Measurements from ENCODE around the gene EP400.

The EP400 gene

GRCh38 chr12:132052196-132052932 is 102.6 kb downstream of the EP400 start:
- Mint-ChIP-seq H3K9me3 (no peaks in the 10 kb centered on the region), H3K27me3 (no peaks in the 10 kb centered on the region)

DNA sequence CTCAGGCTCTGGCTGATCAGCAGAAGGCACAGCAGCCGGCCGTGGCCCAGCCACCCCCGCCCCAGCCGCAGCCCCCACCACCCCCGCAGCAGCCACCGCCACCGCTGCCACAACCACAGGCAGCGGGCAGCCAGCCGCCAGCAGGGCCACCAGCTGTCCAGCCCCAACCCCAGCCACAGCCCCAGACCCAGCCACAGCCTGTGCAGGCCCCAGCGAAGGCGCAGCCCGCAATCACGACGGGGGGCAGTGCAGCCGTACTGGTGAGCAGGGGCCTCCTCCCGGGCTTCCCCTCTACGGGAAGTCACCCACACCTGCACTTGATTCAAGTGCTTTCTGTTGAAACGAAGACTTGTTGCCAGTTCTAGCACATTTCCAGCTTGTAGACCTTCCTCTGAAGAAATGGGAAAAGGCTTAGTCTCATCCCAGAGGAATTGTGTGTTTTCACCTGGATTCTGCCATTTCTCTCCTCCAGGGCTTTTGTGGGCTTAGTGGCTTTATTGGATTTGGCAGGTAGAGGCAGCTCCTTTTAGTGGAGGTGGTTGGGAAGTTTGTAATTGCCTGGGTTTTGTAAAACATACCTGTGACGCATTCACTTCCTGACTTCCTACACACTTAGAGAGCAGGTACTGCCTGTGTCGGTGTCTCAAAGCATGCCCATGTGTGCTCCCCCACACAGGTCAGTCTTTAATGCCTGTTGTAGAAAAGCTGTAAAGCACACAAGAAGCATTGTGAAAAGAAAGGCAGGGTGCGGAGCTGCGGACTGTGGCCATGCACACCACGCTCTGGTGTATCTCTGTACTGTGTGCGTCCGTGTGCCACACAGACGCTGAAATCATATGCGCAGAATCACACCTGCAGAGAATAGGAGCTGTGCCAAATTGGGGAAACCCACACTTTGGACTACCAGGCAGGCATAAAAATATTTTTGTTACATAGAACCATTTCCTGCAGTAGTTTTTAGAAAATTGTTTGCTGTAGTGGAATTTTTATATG is 103.9 kb downstream of the EP400 start:
- DNase-seq (no peak), ATAC-seq (no peak)
- Mint-ChIP-seq H3K9me3 (no peaks in the 10 kb centered on the region), H3K27me3 (no peaks in the 10 kb centered on the region), H3K36me3 (ENCODE audit: low read depth) (peaks cover 44% of the 10 kb centered on the region), H3K4me1 (peaks cover 2% of the 10 kb centered on the region), H3K4me3 (no peak overlapping the region), H3K27ac (no peak overlapping the region)

More at GRCh38 chr12:132052196-132052932, 102.6 kb downstream of the EP400 start:
- H3K36me3 Mint-ChIP-seq (ENCODE audit: low read depth): peaks cover 38% of the 10 kb centered on the region
- DNase-seq: no peak
- no peak overlapping the region for H3K4me3 Mint-ChIP-seq
- no peak overlapping the region for H3K27ac Mint-ChIP-seq
- no peak for ATAC-seq
- peaks cover 2% of the 10 kb centered on the region for H3K4me1 Mint-ChIP-seq

- peaks cover 46% of the 10 kb centered on the region for H3K36me3 Mint-ChIP-seq (ENCODE audit: low read depth)
- no peak for DNase-seq
- no peak overlapping the region for H3K4me3 Mint-ChIP-seq
- H3K9me3 Mint-ChIP-seq: no peaks in the 10 kb centered on the region
- H3K27me3 Mint-ChIP-seq: no peaks in the 10 kb centered on the region
- no peak for ATAC-seq
- peaks cover 2% of the 10 kb centered on the region for H3K4me1 Mint-ChIP-seq
- no peak overlapping the region for H3K27ac Mint-ChIP-seq
These were observed 105.2 kb downstream of the EP400 start for GRCh38 chr12:132054983-132055382.

DNA sequence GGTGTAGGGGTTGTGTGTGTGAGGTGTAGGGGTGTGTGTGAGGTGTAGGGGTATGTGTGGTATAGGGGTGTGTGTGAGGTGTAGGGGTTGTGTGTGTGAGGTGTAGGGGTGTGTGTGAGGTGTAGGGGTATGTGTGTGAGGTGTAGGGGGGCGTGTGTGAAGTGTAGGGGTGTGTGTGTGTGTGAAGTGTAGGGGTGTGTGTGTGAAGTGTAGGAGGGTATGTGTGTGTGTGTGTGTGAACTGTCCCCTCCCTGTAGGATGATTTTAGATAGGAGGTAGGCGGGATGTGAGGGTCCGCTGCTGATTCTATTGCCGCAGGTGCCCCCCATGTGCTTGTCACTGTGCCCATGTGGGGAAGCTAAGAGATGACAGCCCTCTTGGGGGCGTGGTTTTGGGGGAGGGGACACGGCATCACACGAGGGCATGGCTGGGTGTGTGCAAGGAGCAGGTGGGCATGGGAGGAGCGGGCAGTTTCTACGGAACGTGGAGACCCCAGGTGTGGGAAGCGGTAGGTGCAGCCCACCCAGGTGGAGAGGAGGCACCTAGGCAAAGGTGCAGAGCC is 105.9 kb downstream of the EP400 start:
- peaks cover 2% of the 10 kb centered on the region for H3K4me1 Mint-ChIP-seq
- no peak for DNase-seq
- no peak overlapping the region for H3K27ac Mint-ChIP-seq
- H3K4me3 Mint-ChIP-seq: no peak overlapping the region
- no peaks in the 10 kb centered on the region for H3K27me3 Mint-ChIP-seq
- ATAC-seq: no peak
- no peaks in the 10 kb centered on the region for H3K9me3 Mint-ChIP-seq
- H3K36me3 Mint-ChIP-seq (ENCODE audit: low read depth): peaks cover 47% of the 10 kb centered on the region

DNA sequence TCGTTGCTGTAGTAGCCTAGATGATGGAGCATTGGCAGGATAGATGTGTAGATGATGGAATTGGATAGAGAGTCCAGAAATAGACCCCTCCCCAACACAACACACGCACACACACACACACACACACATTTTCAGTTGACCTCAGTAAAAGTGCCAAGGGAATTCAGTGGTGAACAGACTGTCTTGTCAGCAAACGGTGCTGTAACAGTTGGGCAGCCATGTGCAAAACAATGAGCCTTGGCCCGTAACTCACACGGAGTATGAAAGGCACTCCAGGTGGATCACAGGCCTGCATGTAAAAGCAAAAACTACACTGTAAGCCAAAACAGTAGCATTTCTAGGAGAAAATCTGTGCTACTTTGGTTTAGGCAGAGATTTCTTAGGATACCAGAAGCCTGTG is 106.6 kb downstream of the EP400 start:
- Mint-ChIP-seq H3K9me3 (no peaks in the 10 kb centered on the region), H3K27me3 (no peaks in the 10 kb centered on the region), H3K4me1 (peaks cover 2% of the 10 kb centered on the region), H3K36me3 (ENCODE audit: low read depth) (peaks cover 46% of the 10 kb centered on the region), H3K4me3 (no peak overlapping the region), H3K27ac (no peak overlapping the region)
- ATAC-seq (no peak), DNase-seq (no peak)

DNA sequence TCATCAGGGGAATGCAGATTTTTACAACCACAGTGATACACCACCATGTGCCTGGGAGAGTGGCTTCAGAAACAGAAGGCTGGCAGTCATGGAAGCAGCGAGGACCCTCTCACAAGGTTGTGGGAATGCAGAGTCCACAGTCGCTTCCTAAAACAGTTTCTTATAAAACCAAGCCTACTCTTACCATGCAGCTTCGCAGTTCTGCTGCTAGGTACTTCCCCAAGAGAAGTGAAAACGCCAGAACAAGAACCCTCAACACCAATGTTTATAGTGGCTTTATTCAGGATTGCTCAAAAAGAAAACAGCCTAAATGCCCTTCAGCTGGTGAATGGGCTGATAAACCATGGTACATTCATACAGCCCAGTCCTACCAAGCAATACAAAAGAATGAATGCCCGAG is 107.2 kb downstream of the EP400 start:
- no peak overlapping the region for H3K27ac Mint-ChIP-seq
- H3K27me3 Mint-ChIP-seq: no peaks in the 10 kb centered on the region
- DNase-seq: no peak
- no peaks in the 10 kb centered on the region for H3K9me3 Mint-ChIP-seq
- peaks cover 45% of the 10 kb centered on the region for H3K36me3 Mint-ChIP-seq (ENCODE audit: low read depth)
- H3K4me1 Mint-ChIP-seq: peaks cover 2% of the 10 kb centered on the region
- H3K4me3 Mint-ChIP-seq: no peak overlapping the region
- no peak for ATAC-seq

DNA sequence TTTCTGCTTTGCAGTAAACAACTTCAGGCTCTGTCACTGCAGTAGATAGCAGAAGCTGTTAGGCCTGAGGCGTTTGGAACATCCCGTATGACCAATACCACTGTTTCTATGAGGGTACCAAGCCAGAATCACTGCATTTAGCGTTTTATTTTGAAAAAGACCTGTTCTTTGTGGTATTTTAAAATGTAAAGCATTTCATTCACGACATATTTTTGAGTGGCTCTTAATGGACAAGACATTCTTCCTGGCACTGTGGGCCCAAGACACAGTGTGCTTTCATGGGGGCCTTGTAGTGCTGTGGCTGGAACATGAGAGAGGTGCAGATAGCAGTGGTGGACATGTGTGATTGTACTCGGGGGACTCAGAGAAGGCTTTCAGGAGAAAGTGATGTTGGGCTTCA is 107.9 kb downstream of the EP400 start:
- Mint-ChIP-seq H3K27me3 (no peaks in the 10 kb centered on the region), H3K36me3 (ENCODE audit: low read depth) (peaks cover 45% of the 10 kb centered on the region), H3K27ac (no peak overlapping the region), H3K4me1 (peaks cover 2% of the 10 kb centered on the region), H3K4me3 (no peak overlapping the region), H3K9me3 (no peaks in the 10 kb centered on the region)
- DNase-seq: no peak
- ATAC-seq: no peak

GRCh38 chr12:132061197-132061596 is 111.5 kb downstream of the EP400 start:
- Mint-ChIP-seq H3K27me3 (no peaks in the 10 kb centered on the region), H3K9me3 (no peaks in the 10 kb centered on the region), H3K27ac (peak overlapping the region; percentile 24), H3K36me3 (ENCODE audit: low read depth) (peaks cover 32% of the 10 kb centered on the region), H3K4me3 (no peak overlapping the region), H3K4me1 (peaks cover 16% of the 10 kb centered on the region)
- ATAC-seq (no peak), DNase-seq (no peak)

DNA sequence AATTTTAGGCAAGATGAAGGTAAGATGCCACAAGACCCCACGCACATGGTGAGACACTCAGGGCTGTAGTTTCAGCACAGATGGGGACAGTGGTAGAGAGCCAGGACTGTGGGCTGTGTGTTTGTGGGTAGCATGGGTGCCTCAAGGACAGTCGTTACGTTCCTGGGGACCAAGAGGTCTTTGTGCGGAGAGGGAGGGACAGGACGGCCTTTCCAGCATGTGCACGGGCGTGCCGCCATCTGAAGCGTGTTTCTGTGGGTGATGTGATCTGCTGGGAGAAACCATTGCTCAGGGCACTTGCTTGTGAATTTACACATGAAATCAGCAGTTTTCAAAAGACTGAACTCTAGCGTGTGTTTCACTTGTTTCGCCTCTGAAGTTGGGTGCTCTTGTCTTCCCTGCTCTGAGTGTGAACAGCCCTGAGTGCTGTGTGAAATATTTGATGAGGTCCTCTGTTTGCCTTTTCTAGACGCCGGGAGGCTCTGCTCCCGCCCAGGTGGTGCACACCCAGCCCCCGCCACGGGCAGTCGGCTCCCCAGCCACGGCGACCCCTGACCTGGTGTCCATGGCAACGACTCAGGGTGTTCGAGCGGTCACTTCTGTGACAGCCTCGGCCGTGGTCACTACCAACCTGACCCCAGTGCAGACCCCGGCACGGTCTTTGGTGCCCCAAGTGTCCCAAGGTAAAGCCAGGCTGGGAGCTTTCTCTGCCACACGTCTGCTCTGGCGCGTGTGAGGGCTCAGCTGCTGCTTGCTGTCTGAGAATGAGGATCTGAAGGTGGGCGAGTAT is 112.1 kb downstream of the EP400 start:
- Mint-ChIP-seq H3K9me3 (no peaks in the 10 kb centered on the region), H3K27ac (no peak overlapping the region), H3K36me3 (ENCODE audit: low read depth) (peaks cover 38% of the 10 kb centered on the region), H3K27me3 (no peaks in the 10 kb centered on the region), H3K4me1 (peaks cover 20% of the 10 kb centered on the region), H3K4me3 (no peak overlapping the region)
- ATAC-seq (no peak), DNase-seq (no peak)

DNA sequence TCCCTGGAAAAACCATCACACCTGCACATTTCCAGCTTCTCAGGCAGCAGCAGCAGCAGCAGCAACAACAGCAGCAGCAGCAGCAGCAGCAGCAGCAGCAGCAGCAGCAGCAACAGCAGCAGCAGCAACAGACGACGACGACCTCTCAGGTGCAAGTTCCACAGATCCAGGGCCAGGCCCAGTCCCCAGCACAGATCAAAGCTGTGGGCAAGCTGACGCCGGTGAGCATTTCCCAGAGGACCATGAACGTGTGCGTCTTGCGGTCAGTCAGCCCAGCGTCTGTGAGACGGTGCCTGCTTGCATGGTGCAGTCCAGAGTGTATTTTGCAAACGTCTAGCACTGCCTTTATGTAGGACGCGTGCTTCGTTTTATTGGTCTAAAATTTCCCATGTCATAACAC is 112.7 kb downstream of the EP400 start:
- H3K9me3 Mint-ChIP-seq: no peaks in the 10 kb centered on the region
- H3K36me3 Mint-ChIP-seq (ENCODE audit: low read depth): peaks cover 41% of the 10 kb centered on the region
- DNase-seq: no peak
- ATAC-seq: no peak
- H3K4me3 Mint-ChIP-seq: no peak overlapping the region
- H3K4me1 Mint-ChIP-seq: peaks cover 24% of the 10 kb centered on the region
- H3K27ac Mint-ChIP-seq: no peak overlapping the region
- no peaks in the 10 kb centered on the region for H3K27me3 Mint-ChIP-seq

GRCh38 chr12:132063491-132063890 is 113.7 kb downstream of the EP400 start:
- no peaks in the 10 kb centered on the region for H3K27me3 Mint-ChIP-seq
- peaks cover 39% of the 10 kb centered on the region for H3K36me3 Mint-ChIP-seq (ENCODE audit: low read depth)
- no peak overlapping the region for H3K27ac Mint-ChIP-seq
- no peak for DNase-seq
- no peak for ATAC-seq
- H3K4me1 Mint-ChIP-seq: peaks cover 27% of the 10 kb centered on the region
- no peaks in the 10 kb centered on the region for H3K9me3 Mint-ChIP-seq
- H3K4me3 Mint-ChIP-seq: no peak overlapping the region

DNA sequence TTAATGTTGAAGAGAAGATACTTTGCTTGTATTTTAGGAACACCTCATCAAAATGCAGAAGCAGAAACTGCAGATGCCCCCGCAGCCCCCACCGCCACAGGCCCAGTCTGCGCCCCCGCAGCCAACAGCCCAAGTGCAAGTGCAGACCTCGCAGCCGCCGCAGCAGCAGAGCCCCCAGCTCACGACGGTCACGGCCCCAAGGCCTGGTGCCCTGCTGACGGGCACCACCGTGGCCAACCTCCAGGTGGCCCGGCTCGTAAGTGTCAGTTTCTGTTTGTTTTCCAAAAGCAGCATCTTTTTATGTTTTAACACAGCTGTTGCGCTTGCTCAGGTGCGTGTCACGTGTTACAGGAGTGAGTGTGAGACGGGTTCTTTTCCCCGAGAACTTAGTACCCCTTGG is 114.9 kb downstream of the EP400 start:
- ATAC-seq (no peak), DNase-seq (no peak)
- Mint-ChIP-seq H3K27ac (no peak overlapping the region), H3K36me3 (ENCODE audit: low read depth) (peaks cover 36% of the 10 kb centered on the region), H3K4me1 (peaks cover 27% of the 10 kb centered on the region), H3K9me3 (no peaks in the 10 kb centered on the region), H3K4me3 (no peak overlapping the region), H3K27me3 (no peaks in the 10 kb centered on the region)

- Mint-ChIP-seq H3K4me1 (peaks cover 27% of the 10 kb centered on the region), H3K36me3 (ENCODE audit: low read depth) (peaks cover 35% of the 10 kb centered on the region), H3K4me3 (no peak overlapping the region), H3K9me3 (no peaks in the 10 kb centered on the region), H3K27ac (no peak overlapping the region), H3K27me3 (no peaks in the 10 kb centered on the region)
- DNase-seq: no peak
- no peak for ATAC-seq
These were observed 115.5 kb downstream of the EP400 start for GRCh38 chr12:132065203-132065602.

All from activated naive CD8-positive, alpha-beta T cell treated with anti-CD3 and anti-CD28 coated beads, Interleukin-2, amount 50 U/mL, for 24 hours (primary cell).